SHP77 treated with DMSO at 0.1 percent for 48 hours (cell line): Measurements from ENCODE around the gene ANKRD35.
"Not testable (repeated sequence)": the region's sequence is repeated elsewhere in the genome, so short reads cannot be mapped to it uniquely, and the experiment has no call there.

Source experiments
- DNase-seq: peaks from one replicate; lab custom pipeline; 2025; lab: John Stamatoyannopoulos, UW

Gene ANKRD35, protein sequence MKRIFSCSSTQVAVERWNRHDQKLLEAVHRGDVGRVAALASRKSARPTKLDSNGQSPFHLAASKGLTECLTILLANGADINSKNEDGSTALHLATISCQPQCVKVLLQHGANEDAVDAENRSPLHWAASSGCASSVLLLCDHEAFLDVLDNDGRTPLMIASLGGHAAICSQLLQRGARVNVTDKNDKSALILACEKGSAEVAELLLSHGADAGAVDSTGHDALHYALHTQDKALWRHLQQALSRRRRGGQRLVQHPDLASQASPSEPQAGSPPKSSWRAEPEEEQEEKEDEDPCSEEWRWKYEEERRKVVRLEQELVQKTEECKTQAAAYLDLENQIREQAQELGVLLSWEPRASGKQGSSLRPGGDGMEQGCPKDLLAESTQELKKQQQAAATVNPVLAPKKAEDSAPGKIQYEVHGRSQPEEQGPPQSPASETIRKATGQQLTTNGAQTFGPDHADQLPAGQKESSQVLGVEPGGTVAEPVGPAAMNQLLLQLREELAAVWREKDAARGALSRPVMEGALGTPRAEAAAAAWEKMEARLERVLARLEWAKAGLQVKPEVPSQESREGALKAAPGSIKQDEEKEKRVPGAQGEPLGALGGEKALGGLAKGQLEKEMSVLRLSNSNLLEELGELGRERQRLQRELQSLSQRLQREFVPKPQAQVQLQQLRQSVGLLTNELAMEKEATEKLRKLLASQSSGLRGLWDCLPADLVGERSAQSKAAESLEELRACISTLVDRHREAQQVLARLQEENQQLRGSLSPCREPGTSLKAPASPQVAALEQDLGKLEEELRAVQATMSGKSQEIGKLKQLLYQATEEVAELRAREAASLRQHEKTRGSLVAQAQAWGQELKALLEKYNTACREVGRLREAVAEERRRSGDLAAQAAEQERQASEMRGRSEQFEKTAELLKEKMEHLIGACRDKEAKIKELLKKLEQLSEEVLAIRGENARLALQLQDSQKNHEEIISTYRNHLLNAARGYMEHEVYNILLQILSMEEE

DNA sequence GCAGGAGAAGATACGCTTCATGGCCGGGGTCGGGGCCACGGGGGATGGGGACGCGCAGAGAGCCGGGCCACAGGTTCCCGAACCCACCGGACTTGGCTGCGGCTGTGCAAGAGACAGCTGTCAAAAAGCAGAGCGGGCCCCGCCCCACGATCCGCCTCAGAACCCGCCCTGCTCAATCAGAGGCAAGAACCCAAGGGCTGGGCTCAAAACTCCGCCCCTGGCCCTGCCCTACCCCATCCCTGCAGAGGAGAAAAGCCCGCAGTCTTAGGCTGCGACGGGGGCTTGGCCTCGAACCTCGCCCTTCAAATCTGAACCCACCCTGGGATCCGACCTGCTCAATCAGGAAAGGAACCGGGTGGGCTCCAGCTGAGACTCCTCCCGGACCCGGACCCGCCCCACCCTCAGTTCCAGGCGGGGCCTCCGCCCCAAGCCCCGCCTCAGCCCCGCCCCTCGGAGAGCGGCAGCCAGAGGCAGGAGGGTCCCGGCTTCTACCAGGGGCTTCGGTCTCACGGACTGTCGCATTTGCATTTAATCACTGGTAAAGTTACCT lies at the start of gene ANKRD35:
ANKRD35 (minus strand) TSS at position 129 of the 550 bp plus-strand sequence; CDS start at position 21, 108 bp downstream.
- peak; percentile 73 for DNase-seq

DNA sequence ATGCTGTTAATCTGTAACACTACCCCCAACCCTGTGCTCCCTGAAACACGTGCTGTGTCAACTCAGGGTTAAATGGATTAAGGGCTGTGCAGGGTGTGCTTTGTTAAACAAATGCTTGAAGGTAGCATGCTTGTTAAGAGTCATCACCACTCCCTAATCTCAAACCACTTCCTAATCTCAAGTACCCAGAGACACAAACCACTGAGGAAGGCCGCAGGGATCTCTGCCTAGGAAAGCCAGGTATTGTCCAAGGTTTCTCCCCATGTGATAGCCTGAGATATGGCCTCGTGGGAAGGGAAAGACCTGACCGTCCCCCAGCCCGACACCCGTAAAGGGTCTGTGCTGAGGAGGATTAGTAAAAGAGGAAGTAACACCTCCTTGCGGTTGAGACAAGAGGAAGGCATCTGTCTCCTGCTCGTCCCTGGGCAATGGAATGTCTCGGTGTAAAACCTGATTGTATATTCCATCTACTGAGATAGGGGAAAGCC lies 46.9 kb upstream of the ANKRD35 start:
- not testable (repeated sequence) for DNase-seq

DNA sequence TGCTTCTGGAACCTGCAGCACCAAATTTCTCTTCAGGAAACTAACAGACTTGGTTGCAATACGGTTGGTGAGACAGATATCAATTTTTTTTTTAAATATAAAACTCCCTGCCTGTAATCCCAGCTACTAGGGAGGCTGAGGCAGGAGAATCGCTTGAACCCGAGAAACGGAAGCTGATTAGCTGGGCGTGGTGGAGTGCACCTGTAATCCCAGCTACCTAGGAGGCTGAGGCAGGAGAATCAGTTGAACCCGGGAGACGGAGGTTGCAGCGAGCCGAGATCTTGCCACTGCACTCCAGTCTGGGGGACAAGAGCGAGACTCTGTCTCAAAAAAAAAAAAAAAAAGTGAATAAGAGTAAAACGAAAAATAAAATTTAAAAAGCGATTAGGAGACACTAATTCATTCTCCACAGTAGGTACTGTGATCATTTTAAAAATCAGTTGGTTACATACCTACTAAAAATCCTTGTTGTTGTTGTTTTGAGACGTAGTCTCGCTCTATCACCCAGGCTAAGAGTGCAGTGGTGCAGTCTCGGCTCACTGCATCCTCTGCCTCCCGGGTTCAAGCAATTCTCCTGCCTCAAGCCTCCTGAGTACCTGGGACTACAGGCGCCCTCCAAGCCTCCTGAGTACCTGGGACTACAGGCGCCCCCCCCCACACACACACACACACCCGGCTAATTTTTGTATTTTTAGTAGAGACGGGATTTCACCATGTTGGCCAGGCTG lies 42.4 kb upstream of the ANKRD35 start:
- peak; percentile 27 for DNase-seq

DNA sequence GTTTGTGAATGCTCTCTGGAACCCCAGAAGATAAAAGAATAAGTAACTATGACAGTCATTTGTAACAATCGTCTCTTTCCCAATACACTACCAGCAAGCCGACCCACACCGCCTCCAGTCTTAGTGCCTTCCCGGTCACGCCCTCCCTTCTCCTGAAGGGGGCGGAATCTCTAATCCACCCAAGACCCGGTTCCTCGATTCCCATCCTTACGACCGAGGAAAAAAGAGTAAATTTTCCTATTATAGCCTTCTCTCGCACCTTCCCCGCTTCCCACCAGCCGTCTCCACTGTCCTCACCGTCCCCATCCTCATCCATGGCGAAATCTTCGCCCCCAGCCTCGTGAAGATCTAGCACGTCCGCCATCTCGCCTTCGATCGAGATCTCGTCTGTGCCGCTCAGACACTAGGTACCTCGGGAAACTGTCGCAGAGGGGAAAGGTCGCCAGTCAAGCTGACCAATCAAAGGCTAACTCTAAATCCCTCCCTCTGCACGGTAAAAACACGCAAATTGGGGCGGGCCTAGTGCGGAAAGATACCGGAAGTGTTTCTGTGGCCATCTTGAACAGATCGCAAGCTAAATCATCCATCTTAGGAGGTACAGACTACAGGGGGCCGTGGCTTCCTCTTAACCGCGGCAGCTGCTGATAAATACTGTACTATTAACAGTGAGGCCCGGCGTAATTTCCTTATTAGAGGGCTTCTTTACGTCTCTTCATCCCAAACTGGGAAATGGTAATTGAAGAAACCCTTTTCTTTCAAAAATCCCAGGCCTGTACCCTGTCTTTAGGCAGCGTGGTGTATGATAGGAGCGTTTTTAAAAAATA lies 41.6 kb upstream of the ANKRD35 start, which contains the start of gene RBM8A:
RBM8A (minus strand) TSS at position 422 of the 824 bp plus-strand sequence; CDS start at position 364, 58 bp downstream.
- peak; percentile 100 for DNase-seq

DNA sequence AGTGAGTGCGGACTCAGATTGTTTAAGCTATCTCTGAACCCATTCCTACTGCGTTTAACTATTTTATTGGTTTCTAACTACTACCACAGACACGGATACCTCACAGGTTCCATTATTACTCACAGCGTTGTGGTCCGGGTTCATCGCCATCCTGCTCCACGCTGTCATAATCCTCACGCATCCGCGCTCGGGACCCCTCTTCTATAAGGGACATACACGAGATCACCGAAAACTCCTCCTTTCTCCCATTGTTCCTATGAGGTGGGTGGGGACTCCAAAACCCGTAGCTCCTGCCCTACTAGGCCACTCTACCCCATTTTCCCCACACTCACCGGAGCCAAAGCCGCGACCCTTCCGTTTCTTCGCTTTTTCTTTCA lies 41.0 kb upstream of the ANKRD35 start:
- peak; percentile 47 for DNase-seq

DNA sequence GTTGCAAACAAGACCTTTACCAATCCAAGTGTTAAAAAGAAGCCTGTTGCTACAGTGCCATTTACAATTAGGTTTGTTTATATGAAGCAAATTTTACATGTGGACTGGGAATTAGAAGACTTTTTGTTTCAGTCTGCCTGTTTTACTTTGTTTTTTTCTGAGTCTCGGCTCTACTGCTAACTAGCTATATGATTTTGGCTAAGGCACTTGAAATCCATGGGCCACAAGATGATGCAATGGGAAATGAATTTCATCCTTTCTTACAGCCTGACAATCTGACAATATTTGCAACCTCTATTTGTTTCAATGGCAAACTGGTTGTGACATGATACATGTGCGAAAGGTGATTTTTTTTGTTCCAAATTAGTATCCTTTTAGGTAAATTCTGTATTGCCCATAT lies 36.6 kb upstream of the ANKRD35 start:
- no peak for DNase-seq

DNA sequence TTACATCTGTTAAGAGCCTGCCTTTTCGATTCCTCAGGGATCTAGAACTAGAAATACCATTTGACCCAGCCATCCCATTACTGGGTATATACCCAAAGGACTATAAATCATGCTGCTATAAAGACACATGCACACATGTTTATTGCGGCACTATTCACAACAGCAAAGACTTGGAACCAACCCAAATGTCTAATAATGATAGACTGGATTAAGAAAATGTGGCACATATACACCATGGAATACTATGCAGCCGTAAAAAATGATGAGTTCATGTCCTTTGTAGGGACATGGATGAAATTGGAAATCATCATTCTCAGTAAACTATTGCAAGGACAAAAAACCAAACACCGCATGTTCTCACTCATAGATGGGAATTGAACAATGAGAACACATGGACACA lies 34.6 kb upstream of the ANKRD35 start:
- not testable (repeated sequence) for DNase-seq

DNA sequence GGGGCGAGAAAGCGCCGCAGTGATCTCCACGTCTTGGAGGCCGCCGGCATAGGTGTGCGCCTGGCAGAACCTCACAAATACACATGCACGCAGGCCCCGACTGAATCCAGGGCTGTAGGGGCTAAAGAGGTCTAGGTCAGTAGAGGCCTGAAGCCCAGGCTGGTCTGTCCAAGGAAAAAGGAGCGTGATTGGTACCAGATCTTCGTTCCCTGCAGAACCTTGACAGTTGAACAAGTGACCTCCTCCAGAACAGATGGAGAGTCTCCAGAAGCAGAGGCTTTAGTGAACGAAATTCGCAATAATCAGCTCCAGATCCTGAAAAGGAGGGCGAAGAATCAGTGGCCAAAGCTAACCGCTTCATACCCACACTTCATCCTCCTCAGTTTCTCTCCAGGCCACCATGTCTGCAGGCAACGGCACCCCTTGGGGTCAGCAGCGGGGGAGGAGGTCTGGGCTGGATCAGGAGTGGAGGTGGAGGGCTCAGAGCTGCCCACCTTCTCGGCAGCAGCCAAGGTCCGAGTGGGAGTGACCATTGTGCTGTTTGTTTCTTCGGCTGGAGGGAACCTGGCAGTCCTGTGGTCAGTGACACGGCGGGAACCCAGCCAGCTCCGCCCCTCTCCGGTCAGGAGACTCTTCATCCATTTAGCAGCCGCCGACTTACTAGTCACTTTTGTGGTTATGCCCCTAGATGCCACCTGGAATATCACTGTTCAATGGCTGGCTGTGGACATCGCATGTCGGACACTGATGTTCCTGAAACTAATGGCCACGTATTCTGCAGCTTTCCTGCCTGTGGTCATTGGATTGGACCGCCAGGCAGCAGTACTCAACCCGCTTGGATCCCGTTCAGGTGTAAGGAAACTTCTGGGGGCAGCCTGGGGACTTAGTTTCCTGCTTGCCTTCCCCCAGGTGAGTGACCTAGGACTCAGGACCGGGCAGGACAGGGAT lies 33.6 kb upstream of the ANKRD35 start:
- peak; percentile 48 for DNase-seq

DNA sequence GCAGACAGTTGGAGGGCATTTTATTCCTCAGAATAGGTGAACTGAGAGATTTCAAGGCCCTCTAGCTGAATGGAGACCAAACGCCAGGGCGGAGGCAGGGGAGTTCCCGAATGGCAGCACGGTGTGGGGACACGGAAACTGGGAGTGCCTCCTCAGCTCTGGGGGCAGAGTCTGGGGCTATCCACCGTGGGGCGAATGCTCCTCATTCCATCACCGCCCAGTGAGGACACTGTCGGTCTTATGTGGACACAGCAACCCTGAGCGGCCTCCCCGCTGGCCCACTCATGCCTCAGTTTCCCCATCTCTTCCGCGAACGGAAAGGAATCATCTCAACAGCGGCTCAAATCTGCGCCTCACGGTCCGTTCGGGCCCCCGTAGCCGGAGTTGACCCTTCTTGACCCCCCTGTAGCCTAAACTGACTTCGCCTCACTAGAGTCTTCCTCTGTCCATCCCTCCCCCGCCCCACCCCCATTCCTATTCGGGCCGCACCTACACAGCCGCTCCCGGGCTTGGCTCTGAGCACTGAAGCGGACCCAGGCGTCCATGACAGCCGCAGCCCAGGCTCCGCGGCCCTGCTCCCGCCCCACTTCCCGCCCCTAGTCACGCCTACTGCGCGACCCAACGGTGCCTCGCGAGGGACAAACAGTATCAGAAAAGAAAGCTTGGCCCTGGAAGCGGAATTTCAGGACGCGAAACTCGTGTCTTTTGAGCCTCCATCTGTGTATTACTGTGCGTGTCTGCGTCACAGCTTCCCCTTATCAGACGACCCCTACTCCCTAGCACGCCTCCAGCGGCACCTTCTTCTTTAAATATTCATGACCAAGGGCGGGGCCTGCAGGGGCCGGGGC lies 32.7 kb upstream of the ANKRD35 start, which contains the start of gene PEX11B:
PEX11B (minus strand) TSS at position 574 of the 848 bp plus-strand sequence; CDS start at position 545, 29 bp downstream.
- peak; percentile 80 for DNase-seq

DNA sequence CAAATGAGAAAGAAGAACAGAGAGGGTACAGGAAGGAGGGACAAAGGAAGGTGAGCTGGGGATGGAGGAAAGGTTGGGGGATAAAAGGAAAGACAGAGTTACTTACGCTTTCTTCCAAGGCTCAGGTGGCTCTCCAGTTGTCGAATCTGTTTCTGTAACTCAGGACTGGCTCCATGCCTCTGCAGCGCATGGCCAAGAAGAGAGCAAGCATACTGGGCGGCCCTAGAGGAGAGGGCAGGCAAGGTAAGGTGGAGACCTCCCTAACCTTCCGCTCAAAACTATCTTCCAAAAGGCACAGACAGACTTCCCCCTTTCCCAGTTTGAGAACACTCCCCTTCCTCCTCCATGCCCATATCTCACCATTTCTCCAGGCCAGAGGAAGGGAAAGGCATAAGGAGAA lies 31.9 kb upstream of the ANKRD35 start:
- DNase-seq = no peak

DNA sequence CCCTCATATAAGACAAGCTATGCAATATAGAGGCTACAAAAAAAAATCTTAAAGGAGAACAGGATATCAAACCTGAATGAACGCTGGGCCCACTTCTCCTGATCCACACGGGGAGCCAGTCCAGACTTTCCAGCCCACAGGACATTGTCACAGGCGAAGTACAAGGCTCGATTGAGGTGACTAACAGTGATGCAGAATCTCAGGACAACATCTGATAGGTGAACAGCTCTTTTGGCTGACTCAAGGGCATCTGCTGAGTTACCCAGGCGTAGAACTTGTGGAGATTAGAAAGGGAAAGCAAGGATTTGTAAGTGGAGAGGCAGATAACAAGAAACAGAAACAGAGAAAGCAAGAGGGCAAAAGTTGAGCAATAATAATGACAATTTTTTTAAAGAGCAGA lies 31.1 kb upstream of the ANKRD35 start:
- no peak for DNase-seq

DNA sequence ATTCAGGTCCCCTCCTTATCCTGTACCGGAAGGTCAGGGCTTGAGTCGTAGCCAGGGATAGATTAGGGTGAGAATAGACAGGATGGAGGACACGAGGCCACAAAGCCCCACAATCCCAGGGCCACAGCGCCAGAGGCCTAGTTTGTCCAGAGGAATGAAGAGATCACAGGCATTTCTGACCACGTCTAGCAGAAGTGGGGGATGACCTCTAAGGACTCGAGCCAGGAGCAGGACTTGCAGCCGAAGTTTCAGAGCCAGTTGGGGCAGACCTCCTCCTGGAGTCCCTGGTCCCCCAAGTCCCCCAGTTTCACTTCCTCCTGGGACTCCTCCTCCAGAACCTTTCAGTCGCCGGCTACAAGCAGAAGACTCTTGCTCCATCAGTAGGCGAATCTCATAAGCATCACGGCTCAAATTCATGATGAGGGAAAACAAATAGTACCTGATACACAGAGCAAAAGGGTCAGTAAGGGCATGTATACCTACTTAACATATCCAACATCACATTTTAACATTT lies 26.5 kb upstream of the ANKRD35 start:
- no peak for DNase-seq

DNA sequence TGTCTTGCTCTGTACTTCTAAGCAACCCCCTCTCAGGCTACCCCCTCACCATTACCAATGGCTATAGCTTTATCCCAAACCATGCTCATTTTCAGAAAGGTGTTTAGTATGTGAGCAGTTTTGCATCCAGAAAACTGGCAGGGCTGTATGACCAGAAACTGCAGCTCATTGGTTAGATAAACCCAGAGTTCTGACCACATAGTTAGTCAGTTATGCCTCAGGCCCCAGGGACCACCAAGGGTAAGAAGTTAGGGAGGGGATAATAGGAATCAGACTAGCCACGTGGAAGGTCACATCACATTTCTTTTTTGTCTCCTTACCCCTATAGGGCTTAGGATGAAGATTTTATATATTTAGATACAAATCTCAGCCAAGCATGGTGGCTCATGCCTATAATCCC lies 23.0 kb upstream of the ANKRD35 start:
- no peak for DNase-seq

DNA sequence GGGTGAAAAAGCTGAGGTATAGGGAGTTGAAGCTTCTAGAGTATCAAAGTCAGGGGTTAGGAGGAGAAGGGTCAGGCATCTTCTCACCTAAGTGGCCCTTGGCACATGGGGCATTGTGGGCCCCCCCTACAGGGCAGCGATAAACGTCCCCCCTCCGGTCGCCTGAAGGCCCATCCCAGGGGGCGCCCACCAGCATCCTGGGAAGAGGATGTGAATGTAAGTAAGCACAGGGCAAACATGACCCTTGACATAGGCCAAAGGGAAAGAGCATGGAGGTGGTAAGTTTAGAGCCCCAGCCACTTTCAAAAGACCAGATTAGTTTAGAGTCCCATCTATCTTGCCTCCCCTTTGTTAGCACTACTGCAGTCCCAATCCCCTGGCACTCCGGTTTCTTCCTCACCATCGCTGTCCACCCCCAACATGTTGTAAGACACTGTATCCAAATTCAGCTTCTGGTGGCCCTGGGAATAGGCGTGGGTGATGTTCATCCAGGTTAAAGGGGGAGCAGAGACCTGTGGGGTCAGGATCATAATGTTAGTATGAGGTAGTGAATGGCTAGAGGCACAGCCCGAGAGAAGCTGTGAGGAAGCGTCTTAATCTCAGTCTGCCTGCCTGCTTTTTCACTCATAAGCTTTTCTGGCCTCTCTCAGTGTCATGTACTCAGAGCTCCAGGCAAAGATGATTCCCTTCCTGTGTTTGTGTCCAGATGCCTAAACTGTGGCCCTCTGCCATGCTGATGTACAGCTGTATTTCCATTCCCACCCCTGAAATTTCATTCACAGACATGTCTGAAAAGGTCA lies 21.5 kb upstream of the ANKRD35 start:
- DNase-seq = no peak

DNA sequence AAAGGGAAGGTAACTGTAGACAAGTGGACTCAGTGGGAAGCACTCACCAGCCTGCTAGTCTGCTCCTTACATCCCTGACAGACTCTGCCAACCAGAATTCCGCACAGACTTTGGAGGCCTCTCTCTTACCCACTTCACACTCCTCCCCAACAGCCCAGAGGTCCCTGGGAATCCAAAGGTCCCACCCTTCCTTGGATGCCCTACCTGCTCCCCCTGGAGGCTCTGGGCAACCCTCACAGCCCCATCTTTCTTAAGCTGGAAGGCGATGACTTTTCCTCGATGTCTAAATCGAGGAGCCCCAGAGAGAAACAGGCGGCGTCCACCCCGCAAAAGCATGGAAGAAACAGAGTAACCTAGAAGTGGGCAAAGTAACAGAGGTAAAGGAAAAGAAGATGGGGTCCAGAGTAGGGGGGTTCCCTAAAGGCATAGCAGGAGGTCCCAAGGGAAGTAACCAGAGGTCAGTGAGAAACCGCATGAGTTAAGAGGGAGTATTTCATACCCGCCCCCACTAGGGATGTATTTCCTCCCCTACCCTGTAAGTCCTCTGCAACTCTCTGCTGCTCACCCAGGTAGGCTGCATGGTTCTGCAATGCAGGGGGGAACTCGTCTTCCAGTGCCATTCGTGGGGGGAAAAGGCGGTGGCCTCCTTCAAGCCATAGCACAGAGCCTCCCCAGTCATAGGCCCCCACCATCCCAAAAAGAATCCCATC lies 15.8 kb upstream of the ANKRD35 start:
- no peak for DNase-seq

DNA sequence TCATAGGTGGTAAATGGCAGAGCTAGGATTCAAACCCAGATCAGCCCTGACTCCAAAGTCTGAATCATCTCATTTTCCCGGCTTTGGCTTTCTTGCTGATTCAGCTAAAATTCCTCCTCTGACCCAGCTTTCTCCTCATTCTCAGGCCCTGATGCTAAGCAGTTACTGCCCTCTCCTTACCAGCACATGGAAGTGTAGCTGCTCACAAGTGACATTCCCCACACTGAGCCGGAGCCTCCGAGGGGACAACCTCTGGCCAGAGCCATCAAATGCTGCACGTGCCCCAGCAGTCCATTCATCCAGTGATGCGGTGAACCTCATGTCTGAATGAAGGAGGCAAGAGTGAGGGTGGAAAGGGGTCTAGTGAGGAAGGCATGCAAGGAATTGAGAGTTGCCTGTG lies 13.1 kb upstream of the ANKRD35 start:
- no peak for DNase-seq

DNA sequence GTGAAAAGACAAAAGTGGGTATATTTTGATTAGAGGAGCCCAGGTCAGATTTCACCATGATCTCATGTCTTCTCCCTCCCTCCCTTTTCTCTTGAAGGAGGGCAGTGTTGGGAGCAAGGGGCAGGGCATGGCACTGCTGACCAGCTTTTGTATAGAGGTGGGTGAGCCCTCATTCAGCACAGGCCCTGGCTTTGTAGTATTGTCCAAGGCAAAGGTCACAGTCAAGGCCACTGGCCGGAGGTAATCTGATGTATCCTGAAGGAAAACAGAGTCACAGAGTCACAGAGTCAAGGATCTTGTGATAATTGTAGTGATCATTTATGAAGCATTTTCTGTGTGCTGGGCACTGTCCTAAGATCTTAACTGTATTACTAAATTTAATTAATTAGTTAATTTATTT lies 12.3 kb upstream of the ANKRD35 start:
- no peak for DNase-seq
